HL-60 (cell line): ENCODE measurements around the gene WIF1.

ENCODE experiments used
- DNase-seq, 2 experiments: peaks; one replicate each; pipeline ENCODE4 v3.0.0-alpha.2; 2010 to 2020; ENCODE audit warnings: low read depth in 1 of 2, low spot score in 1 of 2
- H3K27ac ChIP-seq: fragments of 250-450 bp; sonication (Bioruptor Pico); replicated peaks from 2 replicates; pipeline ENCODE4 v1.5.1; 2020; ENCODE audit warnings: mild to moderate bottlenecking, moderate library complexity
- H3K27me3 ChIP-seq: fragments of 250-450 bp; sonication (Bioruptor Pico); 2 replicates; pipeline ENCODE4 v1.5.1; 2021; ENCODE audit warnings: mild to moderate bottlenecking, moderate library complexity; ENCODE audit not compliant: insufficient read depth, poor library complexity, severe bottlenecking
- H3K4me3 ChIP-seq: replicated peaks from 2 replicates; pipeline ENCODE4 v1.5.1; 2011; ENCODE audit warnings: mild to moderate bottlenecking, control low read depth, low read length; ENCODE audit not compliant: insufficient read depth
- GABPA ChIP-seq: IDR thresholded peaks from 2 replicates; pipeline ENCODE4 v1.6.1; 2012; ENCODE audit warnings: low read depth
- POLR2AphosphoS5 ChIP-seq: IDR thresholded peaks from 2 replicates; pipeline ENCODE4 v1.6.1; 2012; ENCODE audit warnings: low read depth
- REST ChIP-seq: IDR thresholded peaks from 2 replicates; pipeline ENCODE4 v1.6.1; 2012; ENCODE audit warnings: low read depth; ENCODE audit not compliant: insufficient replicate concordance
- SPI1 ChIP-seq: IDR thresholded peaks from 2 replicates; pipeline ENCODE4 v1.6.1; 2012; ENCODE audit warnings: low read depth, mild to moderate bottlenecking, borderline replicate concordance
- TF ChIP-seq, protein P1 (sequence below): IDR thresholded peaks from one replicate; pipeline ENCODE4 v1.5.1; 2011; ENCODE audit warnings: low read length, control low read depth, inconsistent platforms; ENCODE audit not compliant: insufficient read depth

Gene WIF1

DNA sequence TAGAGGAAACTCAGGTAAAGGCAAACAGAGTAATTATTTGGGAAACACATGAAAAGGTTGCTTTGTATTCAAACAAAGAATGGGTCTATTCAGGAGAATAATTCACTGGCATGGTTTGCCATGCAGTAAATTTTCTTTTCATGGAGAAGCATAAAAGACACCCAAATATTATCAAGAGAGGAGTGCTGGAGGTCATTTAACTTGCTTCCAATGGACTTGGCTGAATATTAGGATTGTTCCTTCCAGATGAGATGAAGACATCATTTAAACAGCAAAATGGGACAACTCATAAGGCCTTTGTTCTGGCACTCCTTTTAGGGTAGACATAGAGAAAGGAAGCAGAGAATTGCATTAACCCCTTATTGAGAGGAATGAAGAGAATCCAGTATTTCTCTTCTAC is 38.7 kb downstream of the WIF1 start:
- DNase-seq = no peak
- Histone ChIP-seq H3K4me3 (no peak overlapping the region), H3K27me3 (no peaks in the 10 kb centered on the region), H3K27ac (no peak overlapping the region)
- no peak for TF ChIP-seq POLR2AphosphoS5
- TF ChIP-seq, protein P1, sequence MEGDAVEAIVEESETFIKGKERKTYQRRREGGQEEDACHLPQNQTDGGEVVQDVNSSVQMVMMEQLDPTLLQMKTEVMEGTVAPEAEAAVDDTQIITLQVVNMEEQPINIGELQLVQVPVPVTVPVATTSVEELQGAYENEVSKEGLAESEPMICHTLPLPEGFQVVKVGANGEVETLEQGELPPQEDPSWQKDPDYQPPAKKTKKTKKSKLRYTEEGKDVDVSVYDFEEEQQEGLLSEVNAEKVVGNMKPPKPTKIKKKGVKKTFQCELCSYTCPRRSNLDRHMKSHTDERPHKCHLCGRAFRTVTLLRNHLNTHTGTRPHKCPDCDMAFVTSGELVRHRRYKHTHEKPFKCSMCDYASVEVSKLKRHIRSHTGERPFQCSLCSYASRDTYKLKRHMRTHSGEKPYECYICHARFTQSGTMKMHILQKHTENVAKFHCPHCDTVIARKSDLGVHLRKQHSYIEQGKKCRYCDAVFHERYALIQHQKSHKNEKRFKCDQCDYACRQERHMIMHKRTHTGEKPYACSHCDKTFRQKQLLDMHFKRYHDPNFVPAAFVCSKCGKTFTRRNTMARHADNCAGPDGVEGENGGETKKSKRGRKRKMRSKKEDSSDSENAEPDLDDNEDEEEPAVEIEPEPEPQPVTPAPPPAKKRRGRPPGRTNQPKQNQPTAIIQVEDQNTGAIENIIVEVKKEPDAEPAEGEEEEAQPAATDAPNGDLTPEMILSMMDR = no peak
- no peak for TF ChIP-seq SPI1
- TF ChIP-seq GABPA = no peak
- no peak for TF ChIP-seq REST

- peaks cover 3% of the 10 kb centered on the region for H3K27me3 ChIP-seq
- no peak overlapping the region for H3K27ac ChIP-seq
- no peak overlapping the region for H3K4me3 ChIP-seq
- TF ChIP-seq REST (no peak), GABPA (no peak), SPI1 (no peak), POLR2AphosphoS5 (no peak)
- TF ChIP-seq, protein P1 = no peak
- no peak for DNase-seq
Observed at GRCh38 chr12:65081496-65081895, 39.6 kb downstream of the WIF1 start.

GRCh38 chr12:65074932-65075331 is 46.2 kb downstream of the WIF1 start:
- DNase-seq = no peak
- TF ChIP-seq, protein P1 = no peak
- TF ChIP-seq REST (no peak), POLR2AphosphoS5 (no peak), GABPA (no peak), SPI1 (no peak)
- Histone ChIP-seq H3K27ac (no peak overlapping the region), H3K27me3 (peaks cover 6% of the 10 kb centered on the region), H3K4me3 (no peak overlapping the region)
